Stimulated activated CD4-positive, alpha-beta T cell treated with anti-CD3 and anti-CD28 coated beads, Interleukin-2, amount 100 ng/mL, for 4 hours (primary cell): ENCODE results near the gene ASB6.

Experiments
- DNase-seq: peaks from one replicate; pipeline ENCODE4 v3.0.0-alpha.2; 2020; ENCODE audit warnings: low read depth

Gene ASB6

DNA sequence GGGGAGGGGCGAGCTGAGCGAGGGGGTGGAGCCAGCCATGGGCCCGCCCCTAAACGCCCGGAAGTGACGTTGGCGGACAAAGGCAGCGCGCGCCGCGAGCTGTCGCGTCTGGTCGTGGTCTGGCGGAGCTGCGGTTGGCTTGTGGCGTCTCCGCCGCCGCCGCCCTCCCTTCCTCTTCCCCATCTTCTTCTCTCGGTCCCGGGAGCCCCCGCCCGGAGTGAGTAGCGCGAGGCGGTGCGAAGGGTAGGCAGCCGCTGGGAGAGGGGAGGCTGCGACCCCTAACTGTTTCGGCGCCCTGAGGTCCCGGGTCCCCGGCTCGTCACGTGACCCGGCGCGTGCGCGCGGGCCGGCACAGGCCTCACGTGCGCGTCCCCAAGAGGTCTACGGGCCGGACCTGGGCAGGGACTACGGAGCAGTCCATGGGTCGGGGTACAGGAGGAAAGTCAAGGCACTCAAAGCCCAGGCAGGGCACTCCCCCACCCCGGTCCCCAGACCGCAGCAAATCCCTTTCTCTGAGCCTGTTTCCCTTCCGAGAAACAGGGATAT, 15.8 kb downstream of the ASB6 start, which contains the start of gene NTMT1:
Gene NTMT1 (plus strand): TSS at position 85 of the 546 bp plus-strand sequence. CDS start 6,541 bp downstream, outside the sequence.
- DNase-seq = peak; percentile 83

DNA sequence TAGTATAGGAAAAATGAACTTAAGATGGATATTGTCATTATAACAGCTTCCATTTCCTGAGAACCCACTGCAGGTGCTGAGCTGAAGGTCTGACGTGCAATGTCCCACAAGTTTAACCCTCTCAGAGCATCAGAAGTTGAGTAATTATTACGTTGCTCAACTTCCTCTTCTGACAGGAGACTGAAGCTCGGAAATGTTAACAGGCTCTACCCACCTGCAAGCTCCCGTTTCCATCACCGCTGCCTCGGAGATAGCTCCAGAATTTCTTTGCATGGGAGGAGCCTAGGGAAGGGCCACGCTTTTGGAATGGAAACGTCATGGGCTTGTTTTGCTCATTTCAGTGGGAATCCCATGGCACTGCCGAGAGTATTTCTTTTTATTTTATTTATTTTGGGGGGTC, 17.0 kb downstream of the ASB6 start:
- no peak for DNase-seq

DNA sequence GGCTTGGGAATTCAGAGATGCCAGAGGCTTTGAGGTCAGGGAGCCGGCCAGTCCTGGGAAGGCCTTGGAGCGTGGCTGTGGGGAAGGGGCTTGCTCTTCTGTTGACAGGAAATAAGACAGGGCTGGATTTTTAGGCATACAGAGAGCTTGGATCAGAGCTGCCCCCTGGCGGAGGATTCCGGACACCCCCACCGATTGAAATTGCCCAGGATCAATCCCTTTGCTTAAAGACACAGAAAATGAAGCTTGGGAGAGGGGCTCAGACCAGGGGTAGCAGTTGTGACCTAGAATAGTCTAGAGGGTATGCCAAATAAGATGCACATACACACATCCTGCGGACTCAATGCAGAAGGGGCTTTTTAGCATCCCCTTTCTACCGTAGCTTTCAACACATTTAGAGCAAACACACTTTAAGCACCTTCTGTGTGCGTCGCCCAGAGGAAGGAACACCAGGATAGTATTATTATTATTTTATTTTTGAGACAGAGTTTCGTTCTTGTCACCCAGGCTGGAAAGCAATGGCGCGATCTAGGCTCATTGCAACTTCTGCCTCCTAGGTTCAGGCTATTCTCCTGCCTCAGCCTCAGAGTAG, 17.7 kb downstream of the ASB6 start:
- DNase-seq = peak; percentile 48

DNA sequence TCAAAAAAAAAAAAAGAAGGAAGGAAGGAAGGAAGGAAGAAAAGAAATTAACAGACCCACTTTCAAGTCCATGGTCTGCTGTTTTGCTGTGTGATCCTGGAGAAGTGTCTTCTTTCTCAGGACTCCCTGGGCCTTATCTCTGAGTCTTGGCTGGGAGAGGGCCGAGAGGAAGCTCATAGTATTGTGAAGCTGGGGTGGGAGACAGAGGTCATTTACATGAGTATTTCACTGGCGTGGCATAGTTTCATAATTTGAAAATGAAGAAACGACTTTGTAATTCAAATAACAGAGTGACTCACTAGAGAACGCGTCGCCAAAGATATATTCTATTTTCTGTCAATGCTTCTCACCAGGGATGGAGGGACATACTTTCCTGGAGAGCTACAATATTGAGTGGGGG, 18.6 kb downstream of the ASB6 start:
- no peak for DNase-seq

DNA sequence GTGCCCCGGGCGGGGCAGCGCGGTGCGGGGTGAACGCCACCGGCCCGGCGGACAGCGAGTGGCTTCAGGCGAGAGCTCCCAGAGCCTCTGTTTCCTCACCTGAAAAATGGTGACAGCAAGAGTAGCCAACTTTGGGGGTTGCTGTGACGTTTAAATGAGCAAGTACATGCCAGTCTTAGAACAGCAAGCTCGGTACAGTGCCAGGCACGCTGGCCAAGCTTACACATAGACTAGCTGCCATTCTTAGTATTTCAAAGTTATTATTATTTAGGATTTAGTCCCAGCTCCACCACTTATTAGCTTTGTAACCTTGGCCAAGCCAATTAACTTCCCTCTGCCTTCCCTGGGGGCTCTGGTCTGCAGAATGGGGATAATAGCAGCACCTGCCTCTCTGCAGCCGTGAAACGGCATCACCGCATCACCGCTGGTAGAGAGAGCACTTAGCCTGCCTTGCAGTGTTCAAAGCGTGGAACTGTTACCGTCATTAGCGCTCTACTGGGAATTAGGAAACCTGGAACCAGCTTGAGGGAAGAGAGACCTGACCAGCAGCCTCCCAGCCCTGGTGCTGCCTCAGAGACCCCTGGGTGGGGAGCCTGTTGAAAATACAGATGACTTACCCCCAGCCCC, 21.2 kb downstream of the ASB6 start, which contains the start of gene C9orf50:
Gene C9orf50 (minus strand): TSS at position 433 of the 627 bp plus-strand sequence. CDS start 527 bp downstream, outside the sequence.
- no peak for DNase-seq

DNA sequence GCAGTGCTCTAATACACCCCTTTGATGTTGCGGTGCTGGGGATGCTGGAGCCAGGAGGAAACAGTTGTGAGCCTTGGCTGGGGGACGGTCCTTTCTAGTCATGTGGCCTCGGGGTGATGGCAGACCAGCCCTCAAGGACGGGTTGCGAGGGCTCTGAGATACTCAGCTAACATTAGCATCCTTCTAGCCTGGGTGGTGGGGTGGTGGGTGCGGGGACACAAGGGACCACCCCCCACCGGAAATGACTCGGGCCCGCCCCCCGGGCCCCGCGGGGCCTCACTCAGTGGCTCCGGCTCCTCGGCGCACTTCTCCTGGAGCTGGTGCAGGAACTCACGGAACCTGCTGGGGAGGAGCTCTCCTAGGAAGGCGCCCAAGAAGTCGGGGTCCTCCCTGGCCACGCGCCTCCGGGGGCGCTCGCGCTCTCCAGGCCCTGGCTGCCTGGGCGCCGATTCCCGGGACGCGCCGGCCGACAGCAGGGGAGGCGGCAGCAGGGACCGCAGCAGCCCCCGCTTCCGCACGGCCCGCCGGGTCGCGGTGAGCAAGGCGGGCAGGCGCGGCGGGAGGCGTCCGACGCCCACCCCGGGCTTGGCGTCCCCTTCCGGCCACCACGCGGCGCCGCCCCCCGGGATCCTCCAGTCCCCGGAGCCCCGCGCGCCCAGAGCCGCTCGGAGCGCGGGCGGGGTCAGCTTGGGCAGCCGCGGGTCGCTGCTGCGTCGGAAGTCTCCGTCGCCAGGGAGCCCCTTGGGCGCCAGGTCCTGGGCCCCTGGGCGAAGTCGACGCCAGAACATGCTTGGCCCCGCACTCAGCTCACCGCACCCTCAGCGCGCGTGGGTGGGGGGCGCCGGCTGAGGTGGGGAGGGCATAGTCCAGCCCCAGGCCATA, 21.9 kb downstream of the ASB6 start:
- no peak for DNase-seq

DNA sequence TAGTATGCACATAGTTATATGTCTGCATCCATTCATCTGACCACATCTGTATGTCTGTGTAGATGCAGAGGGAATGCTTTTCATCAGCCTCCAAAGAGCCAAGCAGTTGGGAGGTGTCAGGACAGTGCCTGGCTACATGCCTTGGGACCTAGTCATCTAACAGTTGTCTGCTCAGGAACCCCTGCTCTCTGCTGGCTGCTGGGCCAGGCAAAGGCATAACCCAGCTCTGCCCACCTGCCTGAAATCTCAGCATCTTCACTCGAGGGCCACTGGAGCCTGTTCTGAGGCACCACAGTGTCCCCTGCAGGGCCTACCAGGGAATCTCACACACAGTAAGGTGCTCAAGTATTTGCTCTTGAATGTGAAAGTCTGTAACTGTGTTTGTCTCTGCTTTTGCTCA, 24.8 kb downstream of the ASB6 start:
- no peak for DNase-seq

DNA sequence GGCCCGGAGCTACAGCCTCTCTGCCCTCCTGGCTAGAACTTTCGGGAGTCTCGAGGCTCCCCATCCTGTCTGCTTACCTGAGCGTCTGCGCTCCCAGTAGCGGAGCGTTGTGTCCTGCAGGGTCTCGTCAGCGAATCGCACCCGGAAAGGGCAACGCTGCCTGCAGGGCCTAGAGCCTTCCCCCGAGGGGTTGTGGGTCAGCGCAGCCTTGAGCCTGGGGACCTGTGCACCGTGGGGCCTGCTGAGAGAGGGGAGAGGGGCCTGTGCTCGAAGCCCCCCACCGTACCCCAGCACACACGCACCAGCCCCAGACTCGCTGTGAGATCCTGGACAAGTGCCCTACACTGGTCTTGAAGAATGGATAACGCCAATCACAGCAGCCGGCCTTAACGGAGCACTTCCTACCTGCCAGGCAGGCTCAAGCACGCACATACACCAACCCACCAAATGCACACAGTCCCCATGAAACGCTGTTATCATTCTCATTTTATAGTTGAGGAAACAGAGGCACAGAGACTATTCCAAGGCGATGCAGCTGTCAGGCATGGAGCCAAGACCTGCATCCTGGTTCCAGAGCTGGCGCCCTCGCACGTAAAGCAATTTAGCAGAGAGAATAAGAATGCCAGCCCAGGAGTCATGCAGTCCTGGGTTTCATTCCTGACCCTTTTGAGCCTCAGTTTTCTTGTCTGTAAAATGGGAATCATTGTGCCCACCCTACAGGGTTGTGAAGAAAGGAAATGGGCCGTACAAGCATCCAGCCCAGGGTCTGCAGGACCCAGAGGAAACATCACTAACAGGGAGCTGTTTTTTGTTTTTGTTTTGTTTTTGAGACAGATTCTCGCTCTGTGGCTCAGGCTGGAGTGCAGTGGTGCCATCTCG, 26.3 kb downstream of the ASB6 start:
- DNase-seq = no peak

DNA sequence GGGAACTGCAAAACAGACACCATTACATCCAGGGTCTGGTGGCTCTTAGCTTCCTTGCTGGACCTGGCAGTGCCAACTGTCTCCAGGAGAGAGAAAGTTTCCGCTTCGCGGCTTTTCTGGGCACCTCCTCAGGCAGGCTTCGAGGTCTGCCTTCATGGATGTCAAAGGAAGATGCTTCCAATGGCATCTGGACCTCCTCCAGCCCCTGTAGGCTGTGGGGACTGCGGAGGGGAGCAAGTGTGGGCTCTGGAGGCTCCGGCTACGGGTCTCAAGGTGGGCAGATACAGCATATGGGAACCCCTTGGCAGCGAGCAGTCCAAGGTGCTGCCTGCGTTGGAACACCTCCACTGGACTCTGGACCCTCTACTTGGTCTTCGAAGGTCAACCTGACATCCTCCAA, 27.0 kb downstream of the ASB6 start:
- DNase-seq = no peak

DNA sequence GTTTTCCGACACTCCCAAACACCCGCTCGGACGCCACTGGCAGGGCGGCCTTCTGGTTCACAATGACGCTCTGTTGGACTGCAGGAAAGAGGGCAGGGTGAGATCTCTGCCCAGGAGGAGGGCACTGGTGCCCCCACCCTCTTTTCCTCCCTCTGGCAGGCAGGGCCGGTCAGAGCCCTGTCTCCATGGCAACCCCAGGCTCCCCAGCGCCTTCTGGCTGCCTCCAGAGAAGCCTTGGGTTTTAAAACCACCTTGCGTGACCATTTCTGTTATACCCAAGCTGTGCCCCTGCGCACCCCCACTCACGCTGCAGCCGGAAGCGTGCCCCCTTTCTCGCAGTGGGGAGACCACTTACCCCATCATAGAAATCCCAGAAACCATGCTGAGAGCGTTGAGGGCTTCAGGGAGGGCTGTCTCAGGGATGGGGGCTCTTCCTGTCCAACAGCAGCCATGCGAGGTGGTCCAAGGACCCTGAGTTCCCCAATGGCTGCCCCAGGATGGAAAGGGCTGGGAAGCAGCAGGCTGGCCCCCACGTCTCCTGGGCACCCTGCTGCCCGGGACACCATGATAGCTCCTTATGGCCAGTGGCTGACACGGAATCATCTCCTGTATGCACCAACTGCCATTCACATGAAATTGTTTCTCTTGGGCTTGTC, 28.3 kb downstream of the ASB6 start:
- no peak for DNase-seq

DNA sequence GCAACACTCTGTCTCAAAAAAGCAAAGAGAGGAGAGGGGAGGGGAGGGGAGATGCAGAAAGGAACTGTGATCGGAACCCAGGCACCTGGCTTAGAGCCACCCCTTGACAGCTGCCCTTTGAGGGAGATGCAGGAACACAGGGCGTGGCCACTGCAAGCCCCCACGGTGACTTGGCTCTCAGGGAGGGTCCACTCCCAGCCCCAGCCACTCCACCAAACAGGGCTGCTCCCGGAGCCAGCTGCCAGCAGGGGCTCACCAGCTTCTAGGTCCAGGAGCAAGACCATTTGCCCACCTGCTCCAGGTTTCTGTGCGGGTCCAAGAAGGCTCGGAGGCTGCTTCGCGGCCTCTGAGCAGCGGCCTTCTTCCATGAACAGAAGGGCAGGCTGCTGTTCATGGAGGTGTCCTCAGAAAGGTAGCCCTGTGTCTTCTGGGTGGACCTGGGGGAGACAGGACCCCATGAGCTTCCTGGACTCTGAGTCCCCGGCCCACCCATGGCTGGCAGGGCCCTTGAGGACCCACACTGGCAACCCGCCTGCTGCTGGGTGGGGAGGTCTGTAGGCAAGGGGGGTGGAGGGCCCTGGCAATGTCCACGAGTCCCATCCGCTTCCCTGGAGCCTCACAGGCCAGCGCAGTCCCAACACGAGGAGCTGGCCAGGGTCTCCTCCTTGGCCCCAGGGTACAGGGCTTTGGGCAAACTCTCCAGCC, 29.0 kb downstream of the ASB6 start:
- no peak for DNase-seq

DNA sequence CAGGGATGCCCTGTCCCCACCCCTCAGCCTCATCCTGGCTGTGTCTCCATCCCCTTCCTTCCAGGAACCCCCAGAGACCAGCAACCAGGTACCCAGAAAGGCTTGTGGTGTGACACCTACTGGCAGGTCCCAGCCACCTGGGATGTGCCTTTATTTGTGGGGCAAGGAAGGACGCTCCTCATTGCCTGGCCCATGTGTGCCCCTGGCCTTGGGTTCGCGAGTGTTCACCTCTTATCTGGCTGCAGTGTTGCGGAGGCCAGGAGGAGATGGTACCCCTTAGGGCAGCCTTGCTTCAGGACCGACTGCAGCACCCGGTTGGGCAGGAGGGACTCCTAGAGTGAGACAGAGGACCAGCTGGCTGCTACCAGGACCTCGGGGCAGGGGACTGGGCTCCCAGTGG, 29.8 kb downstream of the ASB6 start:
- no peak for DNase-seq

DNA sequence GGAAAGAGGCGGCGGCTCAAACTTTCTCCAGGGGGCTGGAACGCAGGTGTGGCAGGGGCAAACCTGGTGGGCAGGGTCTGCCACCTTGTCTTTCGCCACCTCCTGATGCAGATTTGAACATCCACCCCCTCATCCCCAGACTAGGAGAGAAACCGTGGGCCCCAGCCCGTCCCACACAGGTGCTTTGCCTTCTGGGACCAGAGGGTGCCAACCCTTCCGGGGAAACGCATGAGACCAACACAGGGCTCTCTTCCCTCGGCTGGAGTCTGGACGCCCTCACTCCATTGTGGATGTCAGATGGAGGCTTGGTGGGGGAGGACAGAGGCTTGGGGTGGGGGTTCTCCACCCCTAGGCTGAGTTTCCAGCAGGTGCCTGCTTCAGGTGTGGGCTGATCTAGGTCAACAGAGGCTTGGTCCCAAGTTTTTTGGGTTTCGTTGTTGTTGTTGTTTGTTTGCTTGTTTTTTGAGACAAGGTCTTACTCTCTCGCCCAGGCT, 30.6 kb downstream of the ASB6 start:
- no peak for DNase-seq

DNA sequence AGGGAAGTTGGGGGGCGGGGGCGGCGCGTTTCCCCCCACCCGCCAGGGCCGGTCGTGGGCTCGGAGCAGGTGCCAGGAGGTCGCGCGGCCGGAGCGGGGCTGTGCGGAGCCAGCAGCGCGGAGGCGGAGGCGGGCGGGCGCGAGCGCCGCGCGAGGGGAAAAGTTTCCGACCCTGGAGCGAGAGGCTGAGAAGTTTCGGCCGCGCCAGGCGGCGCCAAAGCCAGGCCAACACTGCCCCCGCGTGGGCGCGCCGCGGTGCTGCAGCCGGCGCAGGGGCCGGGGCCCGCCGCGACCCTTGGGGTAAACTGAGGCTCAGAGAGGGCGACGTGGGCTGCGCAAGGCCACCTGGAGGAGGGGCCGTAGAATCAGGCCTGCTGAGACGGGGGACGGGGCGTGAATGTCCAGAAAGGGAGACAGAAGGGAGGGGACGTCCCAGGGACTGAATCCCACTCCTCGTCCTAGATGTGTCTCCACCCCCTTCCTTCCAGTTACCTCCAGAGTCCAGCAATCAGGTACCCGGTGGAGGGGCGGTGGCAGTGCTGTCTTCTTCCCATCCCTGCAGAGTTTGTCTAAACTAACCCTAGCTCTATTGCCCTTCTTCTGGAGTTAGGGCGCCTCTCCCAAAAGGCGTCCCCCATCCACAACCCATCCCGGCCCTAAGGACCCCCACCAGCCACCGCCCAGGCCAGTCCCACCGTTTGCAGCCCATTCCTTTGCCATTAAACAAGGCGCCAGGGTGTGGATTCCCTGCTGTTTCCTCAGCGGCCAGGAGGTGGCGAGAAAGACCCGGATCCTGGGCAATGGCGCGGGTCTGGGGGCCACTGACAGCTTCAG, 31.3 kb downstream of the ASB6 start:
- DNase-seq = peak; percentile 64

DNA sequence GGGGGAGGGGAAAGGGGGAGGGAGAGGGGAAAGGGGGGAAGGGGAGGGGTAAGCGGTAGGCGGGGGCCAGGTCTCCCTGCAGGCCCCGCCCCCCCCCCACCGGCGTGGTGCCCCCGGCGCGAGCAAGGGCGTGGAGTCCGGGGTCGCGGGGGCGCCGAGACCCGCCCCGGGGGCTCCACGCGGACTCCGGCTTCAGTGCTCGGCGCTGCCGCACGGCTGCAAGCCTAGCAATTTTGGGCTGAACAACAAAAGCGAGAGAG, 31.8 kb downstream of the ASB6 start:
- DNase-seq = peak; percentile 17

DNA sequence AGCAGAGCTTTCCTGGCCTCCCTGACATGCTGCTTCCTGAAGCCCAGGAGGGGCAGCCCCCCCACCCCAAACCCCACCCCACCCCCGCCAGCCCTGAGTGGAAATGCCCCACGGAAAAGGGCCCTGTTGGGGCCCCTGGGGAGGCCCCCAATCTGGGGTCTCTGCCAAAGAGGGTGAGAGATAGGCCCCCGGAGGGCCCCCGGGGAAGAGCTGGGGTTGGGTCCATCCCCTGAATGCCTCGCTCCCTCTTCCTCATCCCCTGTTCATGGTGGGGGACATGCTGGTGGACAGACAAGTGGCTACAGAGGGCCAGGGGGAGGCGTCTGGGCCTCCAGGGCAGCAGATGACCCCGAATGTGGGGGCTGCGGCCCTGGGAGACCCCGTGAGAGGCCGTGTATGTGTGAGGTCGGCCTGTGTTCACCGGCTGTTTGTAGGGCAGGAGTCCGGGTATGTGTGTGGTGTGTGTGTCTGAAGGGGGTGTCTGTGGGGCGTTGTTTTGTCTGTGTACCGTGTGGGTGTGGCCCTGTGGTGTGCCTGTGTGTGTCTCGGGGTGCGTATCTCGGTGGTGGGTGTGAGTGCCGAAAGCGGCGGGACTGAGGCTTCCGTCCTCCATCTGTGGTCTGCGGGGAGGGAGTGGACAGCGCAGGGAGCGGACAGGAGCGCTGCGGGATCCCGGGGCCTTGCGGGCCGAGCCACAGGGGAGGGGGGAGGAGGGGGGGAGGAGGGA, 32.3 kb downstream of the ASB6 start:
- peak; percentile 42 for DNase-seq

DNA sequence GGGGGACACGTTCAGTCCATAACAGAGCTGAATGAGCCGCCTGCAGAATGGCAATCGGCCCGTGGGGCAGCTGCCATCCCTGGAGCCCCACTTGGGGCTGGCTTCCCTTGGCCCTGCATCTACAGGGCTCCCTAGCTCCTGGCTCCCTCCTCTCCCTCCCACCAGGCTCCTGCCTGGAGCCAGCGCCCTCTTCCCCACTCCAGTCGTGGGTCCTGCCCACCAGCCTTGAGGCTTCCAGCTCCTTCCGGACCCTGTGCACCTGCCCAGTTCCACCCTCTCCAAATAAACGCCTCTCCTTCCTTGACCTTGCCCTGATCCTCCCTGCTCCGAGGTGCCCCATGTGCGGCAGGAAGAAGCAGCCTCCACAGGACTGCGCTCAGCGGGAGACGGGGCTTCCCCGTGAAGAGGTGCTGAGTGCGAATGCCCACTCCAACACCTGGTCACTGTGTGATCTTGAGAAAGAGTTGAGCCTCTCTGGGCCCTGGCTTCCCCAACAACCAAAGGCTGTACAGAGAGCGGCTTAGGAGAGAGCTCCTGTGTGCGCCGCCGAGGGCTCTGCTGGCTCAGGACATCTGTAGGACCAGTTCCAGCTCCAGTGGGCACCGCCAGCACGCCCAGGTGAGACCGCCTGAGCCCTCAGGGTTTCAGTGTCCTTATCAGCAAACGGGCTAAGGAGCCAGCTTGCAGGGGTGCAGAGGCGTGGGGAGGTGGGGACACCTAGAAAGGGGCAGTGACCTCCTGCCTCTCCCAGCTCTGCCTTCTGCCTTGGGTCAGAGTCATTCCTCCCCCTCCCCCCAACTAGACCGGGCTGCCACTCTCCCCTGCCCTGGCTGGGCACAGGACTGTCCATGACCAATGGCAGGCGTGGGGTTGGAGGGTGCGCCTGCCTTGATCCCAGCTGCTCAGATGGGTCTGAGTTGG, 33.1 kb downstream of the ASB6 start:
- no peak for DNase-seq

DNA sequence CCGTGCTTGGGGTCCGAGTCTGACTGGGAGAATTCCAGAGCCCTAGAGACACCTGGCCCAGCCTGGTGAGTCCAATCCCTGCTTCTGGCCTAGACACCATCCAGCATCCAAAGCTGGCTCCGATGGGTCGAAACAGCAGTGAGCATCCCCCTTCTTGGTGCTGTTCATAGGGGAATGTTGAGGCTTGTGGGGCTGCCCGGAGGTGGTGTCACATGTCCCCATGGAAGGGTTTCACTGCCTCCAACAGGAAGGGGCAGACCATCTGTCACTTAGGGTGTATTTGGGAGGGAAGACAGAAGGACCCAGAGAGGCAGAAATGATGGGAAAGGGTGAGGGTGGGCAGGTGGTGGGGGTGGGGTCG, 34.9 kb downstream of the ASB6 start:
- DNase-seq = no peak
